ENCODE measurements around the gene PTPRM. TPM values are rescaled to one million over a fixed set of nuclear protein-coding genes. Genes with fewer than 3 reads are reported as not detected.

Gene PTPRM
- total RNA-seq, 1 experiment from 2014 or later: 1.6 TPM

GRCh38 chr18:8400193-8400752, 833.2 kb downstream of the PTPRM start:
- Histone ChIP-seq H3K4me3 (ENCODE audit: low read depth in 2 of 2, low read length in 2 of 2) (no peak overlapping the region), H3K36me3 (ENCODE audit: control insufficient read depth, insufficient read depth, low read length) (no peaks in the 10 kb centered on the region), H3K27me3 (ENCODE audit: control insufficient read depth, insufficient read depth, low read length) (no peaks in the 10 kb centered on the region; the same call in 1 of the 2 replicates), H3K4me1 (ENCODE audit: control insufficient read depth, insufficient read depth, low read length) (no peaks in the 10 kb centered on the region), H3K9me3 (ENCODE audit: control insufficient read depth, insufficient read depth, low read depth, low read length) (no peaks in the 10 kb centered on the region), H3K27ac (ENCODE audit: low read length) (no peak overlapping the region)
- in situ Hi-C loops (cut with HindIII; ENCODE audit: low pct_unique_long_range_greater_than_20kb, low sequenced_read_pairs) (no loop called here), intact Hi-C loops (cut with micrococcal nuclease; ENCODE audit: unreplicated experiment) (no loop called here)
- DNase-seq (ENCODE audit: low read depth, low spot score): no peak
- ATAC-seq: no peak
- TF ChIP-seq REST (IDR thresholded peaks at IDR 0.05; ENCODE audit: insufficient read depth in 1 of 2, low read depth in 2 of 2, low read length in 1 of 2) (no peak), TCF7L2 (IDR thresholded peaks at IDR 0.05; ENCODE audit: low read depth, low read length) (no peak), CTCF (IDR thresholded peaks at IDR 0.05) (no peak), SIN3A (IDR thresholded peaks at IDR 0.05; ENCODE audit: borderline replicate concordance, insufficient read depth, low read depth, low read length) (no peak), POLR2AphosphoS5 (IDR thresholded peaks at IDR 0.05; ENCODE audit: low read depth, low read length) (no peak)
- no TSS peak for BruUV-seq (replicated peaks)
- ChIA-PET POLR2A (no interaction called here), CTCF (no interaction called here)

- no peak for TF ChIP-seq SIN3A (IDR thresholded peaks at IDR 0.05; ENCODE audit: borderline replicate concordance, insufficient read depth, low read depth, low read length)
- TF ChIP-seq POLR2AphosphoS5 (IDR thresholded peaks at IDR 0.05; ENCODE audit: low read depth, low read length): no peak
- no peak for TF ChIP-seq CTCF (IDR thresholded peaks at IDR 0.05)
- no peak for TF ChIP-seq REST (IDR thresholded peaks at IDR 0.05; ENCODE audit: insufficient read depth in 1 of 2, low read depth in 2 of 2, low read length in 1 of 2)
- in situ Hi-C loops (cut with HindIII; ENCODE audit: low pct_unique_long_range_greater_than_20kb, low sequenced_read_pairs): no loop called here
Observed at GRCh38 chr18:8400825-8401224, 833.7 kb downstream of the PTPRM start.

More at GRCh38 chr18:8400825-8401224, 833.7 kb downstream of the PTPRM start:
- no peaks in the 10 kb centered on the region for H3K9me3 ChIP-seq (ENCODE audit: control insufficient read depth, insufficient read depth, low read depth, low read length)
- no peaks in the 10 kb centered on the region for H3K36me3 ChIP-seq (ENCODE audit: control insufficient read depth, insufficient read depth, low read length)
- no peak for DNase-seq (ENCODE audit: low read depth, low spot score)
- ChIA-PET POLR2A (no interaction called here), CTCF (no interaction called here)
- H3K27ac ChIP-seq (ENCODE audit: low read length): no peak overlapping the region
- H3K4me1 ChIP-seq (ENCODE audit: control insufficient read depth, insufficient read depth, low read length): no peaks in the 10 kb centered on the region
- no TSS peak for BruUV-seq (replicated peaks)
- intact Hi-C loops (cut with micrococcal nuclease; ENCODE audit: unreplicated experiment): no loop called here
- ATAC-seq: no peak
- no peak overlapping the region for H3K4me3 ChIP-seq (ENCODE audit: low read depth in 2 of 2, low read length in 2 of 2)
- no peaks in the 10 kb centered on the region; the same call in 1 of the 2 replicates for H3K27me3 ChIP-seq (ENCODE audit: control insufficient read depth, insufficient read depth, low read length)

Data from Panc1 (cell line).